Measurements from ENCODE around the gene OSMR.
"Not testable (repeated sequence)": the region's sequence is repeated elsewhere in the genome, so short reads cannot be mapped to it uniquely, and the experiment has no call there.

OSMR gene

DNA sequence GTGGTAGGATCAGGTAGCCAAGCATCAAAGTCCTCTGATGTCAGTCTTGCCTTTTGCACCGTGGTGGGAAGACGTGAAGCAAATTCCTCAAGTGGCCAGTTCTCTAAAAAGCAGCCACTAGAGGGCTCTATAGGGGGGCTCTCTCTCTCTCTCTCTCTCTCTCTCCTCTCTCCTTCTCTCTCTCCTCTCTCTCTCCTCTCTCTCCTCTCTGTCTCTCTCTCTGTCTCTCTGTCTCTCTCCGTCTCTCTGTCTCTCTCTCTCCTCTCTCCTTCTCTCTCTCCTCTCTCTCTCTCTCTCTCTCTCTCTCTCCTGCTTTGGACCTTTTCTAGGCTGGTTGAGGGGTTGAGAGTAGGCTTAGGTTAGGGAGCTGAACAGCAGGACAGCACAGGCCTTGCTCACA lies 13.9 kb upstream of the OSMR start:
- DNase-seq: no peak

GRCh38 chr5:38832810-38833209 lies 13.0 kb upstream of the OSMR start:
- no peak for DNase-seq

- no peak for DNase-seq
These were observed 9.9 kb upstream of the OSMR start for GRCh38 chr5:38835887-38836286.

DNA sequence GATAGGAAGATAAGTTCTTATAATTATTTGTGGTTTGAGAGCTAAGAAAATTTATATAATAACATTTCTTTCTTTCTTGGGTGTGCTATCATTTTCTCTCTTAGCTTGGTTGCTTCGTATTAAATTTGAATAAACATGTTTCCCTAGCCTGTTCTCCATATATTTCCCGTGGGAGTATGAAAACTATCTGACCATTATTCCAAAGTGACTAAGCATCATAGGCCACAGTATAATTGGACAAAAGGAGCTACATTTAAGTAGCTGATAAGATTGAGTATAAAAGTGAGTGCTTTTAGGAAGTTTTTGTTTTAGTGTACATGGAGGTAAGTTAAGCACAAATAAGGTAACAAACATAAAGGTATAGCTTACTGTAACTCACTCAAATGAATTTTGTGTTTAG lies 8.4 kb upstream of the OSMR start:
- no peak for DNase-seq

DNA sequence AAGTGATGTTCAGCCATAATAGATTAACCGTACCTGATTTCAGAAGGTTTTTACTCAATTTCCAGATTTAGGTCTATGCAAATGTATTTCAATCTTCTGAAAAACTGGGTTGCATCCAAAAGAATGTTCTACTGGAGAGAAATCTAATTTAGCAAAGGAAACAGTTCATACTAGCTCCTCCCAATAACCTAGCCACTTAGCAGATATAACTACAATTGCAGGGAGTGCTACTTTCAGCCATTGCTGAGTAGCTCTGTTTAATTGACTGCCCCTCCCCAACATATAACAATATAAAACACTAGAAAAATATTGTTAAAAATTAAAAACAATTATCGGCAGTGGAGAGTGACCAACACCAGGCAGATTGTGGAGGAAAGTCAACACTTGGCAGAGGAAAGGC lies 7.9 kb upstream of the OSMR start:
- DNase-seq: no peak

DNA sequence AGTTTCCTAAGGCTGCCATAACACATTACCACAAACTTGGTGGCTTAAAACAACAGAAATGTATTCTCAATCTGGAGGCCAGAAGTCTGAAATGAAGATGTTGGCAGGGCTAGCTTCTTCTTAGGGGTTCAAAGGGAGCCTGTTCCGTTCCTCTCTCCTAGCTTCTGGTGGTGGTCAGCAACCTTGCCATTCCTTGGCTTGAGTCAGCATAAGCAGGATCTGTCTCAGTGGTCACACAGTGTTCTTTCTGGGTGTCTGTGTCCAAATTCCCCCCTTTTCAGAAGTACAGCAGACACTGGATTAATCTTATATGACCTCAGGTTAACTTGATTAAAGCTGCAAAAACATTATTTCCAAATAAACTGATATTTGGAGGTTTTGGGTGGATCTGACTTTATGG lies 2.1 kb upstream of the OSMR start:
- no peak for DNase-seq

GRCh38 chr5:38846379-38847011 lies 683 bp downstream of the OSMR start:
- DNase-seq: no peak

- no peak for DNase-seq
These were observed 1.9 kb downstream of the OSMR start for GRCh38 chr5:38847559-38848347.

DNA sequence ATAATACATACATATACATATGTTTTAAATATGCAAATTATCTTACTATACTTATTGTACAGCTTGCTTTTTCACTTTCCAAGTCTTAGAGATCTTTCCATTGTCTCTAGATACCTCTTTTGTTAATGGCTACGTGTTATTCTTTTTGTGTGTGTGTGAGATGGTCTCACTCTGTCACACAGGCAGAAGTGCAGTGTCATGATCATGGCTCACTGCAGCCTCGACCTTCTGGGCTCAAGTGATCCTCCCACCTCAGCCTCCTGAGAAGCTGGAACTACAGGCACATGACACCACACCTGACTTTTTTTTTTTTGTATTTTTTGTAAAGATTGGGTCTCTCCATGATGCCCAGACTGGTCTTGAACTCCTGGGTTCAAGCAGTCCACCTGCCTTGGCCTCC lies 2.8 kb downstream of the OSMR start:
- DNase-seq: no peak

DNA sequence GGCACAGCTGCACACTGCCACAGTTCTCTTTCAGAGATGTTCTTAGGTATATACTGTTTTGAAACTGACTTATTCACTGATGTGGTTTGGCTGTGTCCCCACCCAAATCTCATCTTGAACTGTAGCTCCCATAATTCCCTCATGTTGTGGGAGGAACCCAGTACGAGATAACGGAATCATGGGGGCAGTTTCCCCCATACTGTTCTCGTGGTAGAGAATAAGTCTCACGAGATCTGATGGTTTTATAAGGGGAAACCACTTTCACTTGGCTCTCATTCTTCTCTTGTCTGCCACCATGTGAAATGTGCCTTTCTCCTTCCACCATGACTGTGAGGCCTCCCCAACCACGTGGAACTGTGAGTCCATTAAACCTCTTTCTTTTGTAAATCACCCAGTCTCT lies 5.8 kb downstream of the OSMR start:
- DNase-seq: not testable (repeated sequence)

DNA sequence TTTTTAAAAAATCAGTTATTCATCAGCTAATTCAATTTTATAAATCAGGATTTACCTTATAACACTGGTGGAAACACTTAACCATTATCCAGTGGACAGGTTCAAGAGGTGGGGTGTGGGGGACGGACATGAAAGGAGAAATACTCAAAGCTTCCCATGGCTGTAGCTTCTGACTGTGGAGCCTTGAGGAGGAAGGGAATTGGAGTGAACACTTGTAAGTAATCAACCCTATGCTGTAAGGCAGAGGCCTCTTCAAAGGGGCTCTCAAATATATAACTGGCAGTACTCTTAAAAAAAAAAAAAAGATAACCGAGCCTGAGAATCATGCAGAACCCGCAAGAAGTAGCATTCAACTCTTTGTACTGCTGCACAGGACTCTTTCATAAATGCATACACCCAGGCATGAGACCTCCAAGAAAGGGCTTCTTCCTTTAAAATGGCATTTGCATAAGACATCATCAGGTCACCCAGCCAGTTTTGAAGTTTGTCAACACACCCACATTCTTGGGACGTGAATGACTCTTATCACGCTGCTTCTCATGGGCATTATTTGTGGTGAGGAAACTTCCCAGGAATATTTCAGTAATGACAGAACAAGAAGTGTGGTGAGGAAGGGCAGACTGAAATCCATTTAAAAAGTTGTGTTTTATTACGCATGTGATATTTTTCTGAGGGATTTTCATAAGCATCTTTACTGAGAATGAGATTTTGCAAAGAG lies 8.1 kb downstream of the OSMR start:
- no peak for DNase-seq

DNA sequence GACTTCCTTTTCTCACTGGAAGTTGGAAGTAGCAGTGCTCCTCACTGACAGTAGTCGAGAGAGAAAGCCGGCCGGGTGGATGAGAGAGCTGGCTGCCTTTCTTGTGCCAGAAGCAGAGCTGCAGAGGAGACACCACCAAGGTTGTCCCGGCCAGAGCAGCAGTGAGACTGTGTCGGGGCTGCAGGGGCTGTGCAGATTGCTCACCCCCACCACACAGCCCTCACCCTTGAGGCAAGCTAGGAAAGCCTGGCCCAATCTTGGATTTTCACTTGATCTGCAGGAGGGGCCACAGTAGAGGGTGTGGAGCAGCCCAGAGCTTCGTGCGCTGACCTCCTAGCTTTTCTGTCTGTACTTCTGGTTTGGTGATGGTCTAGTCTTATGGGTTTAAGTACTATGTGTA lies 9.1 kb downstream of the OSMR start:
- no peak for DNase-seq

DNA sequence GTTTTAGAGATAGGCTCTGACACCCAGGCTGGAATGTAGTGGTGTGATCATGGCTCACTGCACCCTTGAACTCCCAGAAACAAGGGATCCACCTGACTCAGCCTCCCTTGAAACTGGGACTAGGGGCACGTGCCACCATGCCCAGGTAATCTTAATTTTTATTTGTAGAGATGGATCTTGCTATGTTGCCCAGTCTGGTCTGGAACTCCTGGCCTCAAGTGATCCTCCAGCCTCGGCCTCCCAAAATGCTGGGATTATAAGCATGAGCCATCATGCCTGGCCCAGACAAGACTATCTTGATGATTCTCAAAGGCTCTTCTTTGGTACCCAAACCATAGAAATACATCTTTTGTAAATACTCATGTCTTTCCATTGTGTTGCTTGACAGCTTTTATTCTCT lies 10.8 kb downstream of the OSMR start:
- no peak for DNase-seq

DNA sequence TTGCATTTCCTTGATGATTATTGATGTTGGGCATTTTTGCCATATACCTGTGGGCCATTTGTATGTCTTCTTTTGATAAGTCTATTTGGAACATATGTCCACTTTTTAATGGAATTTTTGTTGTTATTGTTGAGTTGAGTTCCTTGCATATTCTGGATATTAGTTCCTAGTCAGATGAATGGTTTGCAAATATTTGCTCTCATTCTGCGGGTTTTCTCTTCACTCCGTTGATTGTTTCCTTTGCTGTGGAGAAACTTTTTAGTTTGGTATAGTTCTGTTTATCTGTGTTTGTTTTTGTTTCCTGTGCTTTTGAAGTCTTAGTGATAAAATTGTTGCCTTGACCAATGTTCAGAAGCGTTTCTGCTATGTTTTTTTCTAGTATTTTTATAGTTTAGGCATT lies 13.0 kb downstream of the OSMR start:
- DNase-seq: no peak

DNA sequence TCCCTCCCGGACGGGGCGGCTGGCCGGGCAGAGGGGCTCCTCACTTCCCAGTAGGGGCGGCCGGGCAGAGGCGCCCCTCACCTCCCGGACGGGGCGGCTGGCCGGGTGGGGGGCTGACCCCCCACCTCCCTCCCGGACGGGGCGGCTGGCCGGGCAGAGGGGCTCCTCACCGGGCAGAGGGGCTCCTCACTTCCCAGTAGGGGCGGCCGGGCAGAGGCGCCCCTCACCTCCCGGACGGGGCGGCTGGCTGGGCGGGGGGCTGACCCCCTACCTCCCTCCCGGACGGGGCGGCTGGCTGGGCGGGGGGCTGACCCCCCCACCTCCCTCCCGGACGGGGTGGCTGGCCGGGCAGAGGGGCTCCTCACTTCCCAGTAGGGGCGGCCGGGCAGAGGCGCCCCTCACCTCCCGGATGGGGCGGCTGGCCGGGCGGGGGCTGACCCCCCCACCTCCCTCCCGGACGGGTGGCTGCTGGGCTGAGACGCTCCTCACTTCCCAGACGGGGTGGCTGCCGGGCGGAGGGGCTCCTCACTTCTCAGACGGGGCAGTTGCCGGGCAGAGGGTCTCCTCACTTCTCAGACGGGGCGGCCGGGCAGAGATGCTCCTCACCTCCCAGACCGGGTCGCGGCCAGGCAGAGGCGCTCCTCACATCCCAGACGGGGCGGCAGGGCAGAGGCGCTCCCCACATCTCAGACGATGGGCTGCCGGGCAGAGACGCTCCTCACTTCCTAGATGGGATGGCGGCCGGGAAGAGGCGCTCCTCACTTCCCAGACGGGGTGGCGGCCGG lies 16.4 kb downstream of the OSMR start:
- not testable (repeated sequence) for DNase-seq

DNA sequence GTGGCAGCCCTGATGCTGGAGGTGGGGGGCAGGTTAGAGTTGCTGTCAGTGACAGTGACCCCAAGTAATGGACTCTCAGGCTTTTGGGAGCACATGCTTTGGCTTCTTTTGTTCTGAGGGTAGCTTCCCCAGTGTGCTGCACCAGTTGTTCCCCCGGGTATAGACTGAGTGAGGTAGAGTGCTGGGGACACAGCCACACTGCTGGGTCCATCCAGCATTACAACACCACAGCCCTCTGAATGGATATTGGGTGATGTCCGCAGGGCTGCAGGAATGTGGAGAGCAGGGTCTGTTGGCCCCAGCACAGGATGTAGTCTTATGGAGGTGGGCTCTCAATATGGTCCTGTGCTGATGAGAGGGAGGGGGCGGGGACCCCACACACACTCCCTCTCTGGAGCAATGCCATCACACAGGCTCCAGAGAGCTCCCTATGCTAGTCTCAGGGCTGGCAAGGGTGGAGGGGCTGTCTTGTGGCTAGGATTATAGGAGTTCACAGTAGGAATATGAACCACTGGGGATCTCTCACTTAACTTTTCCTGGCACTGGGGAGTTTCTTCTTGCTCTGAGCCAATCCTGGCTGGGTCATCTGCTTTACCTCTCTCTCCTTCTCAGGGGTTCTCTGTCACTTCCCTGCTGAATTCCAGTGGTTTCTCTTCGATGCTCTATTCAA lies 20.7 kb downstream of the OSMR start:
- no peak for DNase-seq

- no peak for DNase-seq
These were observed 21.2 kb downstream of the OSMR start for GRCh38 chr5:38867032-38867398.

- DNase-seq: no peak
These were observed 21.6 kb downstream of the OSMR start for GRCh38 chr5:38867416-38867815.

- DNase-seq: no peak
These were observed 24.8 kb downstream of the OSMR start for GRCh38 chr5:38870595-38870994.

DNA sequence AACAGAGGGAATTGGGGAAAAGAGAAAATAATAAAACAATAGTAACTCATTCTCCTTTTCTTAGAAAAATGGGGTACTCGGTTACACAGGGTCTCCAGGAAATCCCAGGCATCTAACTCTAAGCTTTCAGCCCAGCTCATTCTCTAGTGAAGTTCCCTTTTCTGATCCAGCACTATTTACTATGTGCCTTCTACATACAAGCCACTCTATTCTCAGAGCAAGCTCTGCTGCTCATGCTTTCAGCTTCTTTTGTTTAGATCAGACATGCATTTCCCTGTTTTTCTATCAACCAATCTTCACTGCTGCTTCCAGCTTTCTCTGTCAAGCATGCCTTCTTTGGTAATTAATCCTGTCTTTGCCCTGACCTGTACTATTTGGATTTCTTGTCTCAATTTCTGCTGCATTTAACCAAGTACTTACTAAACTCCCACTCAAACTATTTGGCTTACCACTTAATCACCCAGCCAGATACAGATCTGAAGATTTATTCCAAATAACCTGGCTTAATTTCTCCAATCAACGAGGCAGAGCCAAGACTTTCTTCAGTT lies 25.3 kb downstream of the OSMR start:
- no peak for DNase-seq

- DNase-seq: no peak
These were observed 26.2 kb downstream of the OSMR start for GRCh38 chr5:38871790-38872551.

DNA sequence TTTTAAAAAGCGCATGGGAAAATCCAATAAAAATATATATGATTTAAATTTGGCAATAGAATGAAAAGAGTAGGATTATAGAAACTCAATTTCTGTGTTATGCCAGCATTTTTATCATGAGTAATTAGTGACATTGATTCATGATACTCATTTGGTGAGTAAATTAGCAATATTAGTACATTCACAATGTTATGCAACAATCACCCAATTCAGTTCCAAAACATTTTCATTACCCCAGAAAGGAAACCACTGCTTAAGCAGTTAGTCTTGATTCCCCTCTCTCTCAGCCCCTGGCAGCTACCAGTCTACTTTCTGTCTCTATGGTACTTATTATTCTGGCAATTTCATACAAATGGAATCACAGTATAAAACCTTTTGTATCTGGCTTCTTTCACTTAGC lies 27.0 kb downstream of the OSMR start:
- no peak for DNase-seq
